Fibroblast of pulmonary artery (primary cell): ENCODE results near the gene OLFML2A.
"Not testable (repeated sequence)": the region's sequence is repeated elsewhere in the genome, so short reads cannot be mapped to it uniquely, and the experiment has no call there.

Source experiments
- DNase-seq: peaks from one replicate; pipeline ENCODE4 v3.0.0-alpha.2; 2010; ENCODE audit warnings: low read depth
- H3K4me3 ChIP-seq: replicated peaks from 2 replicates; pipeline ENCODE4 v1.5.1; 2011; ENCODE audit warnings: low read depth, mild to moderate bottlenecking, control low read depth, low read length, moderate library complexity
- TF ChIP-seq, protein P1 (sequence below): IDR thresholded peaks from 2 replicates; pipeline ENCODE4 v1.5.1; 2011; ENCODE audit warnings: mild to moderate bottlenecking, control low read depth, low read length, inconsistent platforms; ENCODE audit errors: missing control alignments

Gene OLFML2A

DNA sequence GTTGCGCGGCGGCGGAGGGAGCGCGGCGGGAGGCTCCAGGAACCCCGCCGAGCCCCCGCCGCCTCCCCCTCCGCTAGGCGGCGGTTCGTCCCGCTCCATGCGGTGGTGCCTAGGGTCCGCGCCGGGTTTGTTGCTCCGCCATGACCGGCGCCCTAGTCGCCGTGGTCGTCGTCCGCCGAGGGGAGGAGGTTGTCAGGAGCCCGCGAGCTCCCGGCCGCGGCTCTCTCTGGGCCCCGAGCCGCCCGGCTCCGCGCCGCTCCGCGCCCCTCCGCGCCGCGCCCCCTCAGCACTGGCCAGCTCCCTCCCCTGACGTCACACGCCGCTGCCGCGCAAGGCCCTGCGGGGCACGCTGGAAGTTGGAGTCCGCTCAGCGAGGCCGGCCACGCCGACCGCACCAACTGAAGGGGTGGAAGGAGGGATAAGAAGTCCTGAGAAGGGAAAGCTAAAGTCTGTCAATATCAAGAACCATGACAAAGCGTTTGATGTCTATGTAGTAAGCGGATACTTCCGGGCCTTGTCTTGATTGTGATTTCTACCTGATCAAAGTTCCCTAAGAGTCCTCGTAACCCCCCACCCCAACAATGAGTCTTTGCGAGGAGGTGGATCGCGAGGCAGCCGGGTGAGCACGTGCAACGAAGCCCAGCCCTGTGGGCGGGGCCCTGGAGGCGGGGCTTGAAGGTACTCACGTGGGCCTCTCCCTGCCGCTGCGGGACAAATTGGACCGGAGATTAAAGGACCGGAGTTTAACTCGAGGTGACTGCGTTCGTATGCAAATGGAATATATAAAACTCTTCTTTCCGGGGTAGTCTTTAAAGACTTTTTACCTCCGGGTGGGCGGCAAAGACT is 5.7 kb upstream of the OLFML2A start, which contains the start of gene NR6A1:
Gene NR6A1 (minus strand): TSS at position 291 of the 846 bp plus-strand sequence.
- peak; percentile 97 for DNase-seq
- TF ChIP-seq, protein P1, sequence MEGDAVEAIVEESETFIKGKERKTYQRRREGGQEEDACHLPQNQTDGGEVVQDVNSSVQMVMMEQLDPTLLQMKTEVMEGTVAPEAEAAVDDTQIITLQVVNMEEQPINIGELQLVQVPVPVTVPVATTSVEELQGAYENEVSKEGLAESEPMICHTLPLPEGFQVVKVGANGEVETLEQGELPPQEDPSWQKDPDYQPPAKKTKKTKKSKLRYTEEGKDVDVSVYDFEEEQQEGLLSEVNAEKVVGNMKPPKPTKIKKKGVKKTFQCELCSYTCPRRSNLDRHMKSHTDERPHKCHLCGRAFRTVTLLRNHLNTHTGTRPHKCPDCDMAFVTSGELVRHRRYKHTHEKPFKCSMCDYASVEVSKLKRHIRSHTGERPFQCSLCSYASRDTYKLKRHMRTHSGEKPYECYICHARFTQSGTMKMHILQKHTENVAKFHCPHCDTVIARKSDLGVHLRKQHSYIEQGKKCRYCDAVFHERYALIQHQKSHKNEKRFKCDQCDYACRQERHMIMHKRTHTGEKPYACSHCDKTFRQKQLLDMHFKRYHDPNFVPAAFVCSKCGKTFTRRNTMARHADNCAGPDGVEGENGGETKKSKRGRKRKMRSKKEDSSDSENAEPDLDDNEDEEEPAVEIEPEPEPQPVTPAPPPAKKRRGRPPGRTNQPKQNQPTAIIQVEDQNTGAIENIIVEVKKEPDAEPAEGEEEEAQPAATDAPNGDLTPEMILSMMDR, result no peak
- H3K4me3 ChIP-seq, result peak within 1 kb of the TSS; percentile 63

DNA sequence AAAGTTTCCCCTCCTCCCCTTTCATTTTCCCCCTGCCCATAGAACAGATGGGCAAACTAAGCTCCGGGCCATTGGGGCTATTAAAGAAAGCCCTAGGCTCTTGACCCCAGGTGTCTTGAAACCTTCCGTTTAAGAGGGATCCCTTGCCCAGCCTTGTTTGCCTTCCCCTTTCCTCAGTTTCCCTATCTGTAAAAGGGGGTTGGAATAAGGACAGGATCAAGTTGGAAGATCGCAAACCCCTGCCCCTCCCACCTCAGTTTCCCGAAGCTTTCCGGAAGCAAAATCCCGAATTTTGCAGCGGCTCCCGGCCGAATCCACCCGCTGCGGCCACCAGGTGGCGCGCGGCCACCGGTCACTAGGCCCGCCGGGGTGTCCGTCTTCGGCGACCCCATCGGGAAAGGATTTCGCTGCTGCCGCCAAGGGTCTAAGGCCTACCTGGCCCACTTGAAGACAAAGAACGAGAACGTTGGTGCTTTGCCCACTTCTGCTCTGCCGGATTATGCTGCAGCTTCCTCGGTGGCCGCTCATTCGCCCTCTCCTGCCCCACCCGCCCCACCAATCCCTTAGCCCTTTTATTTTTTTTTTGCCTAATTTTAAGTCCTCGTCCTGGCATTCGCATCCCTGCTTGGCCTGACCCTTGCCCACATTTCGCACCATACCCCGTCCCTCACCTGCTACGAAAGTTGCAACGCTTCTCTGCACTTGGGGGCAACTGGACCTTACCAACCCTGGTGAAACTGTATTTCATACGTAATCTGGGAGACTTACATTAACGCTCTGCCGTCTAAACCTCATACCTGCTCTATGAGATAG is 4.9 kb upstream of the OLFML2A start:
- H3K4me3 ChIP-seq, result peak overlapping the region; percentile 63
- TF ChIP-seq, protein P1, result peak; percentile 84
- peak; percentile 78 for DNase-seq

- DNase-seq, H3K4me3 ChIP-seq: not testable (repeated sequence)
Observed at GRCh38 chr9:124772877-124773276, 4.1 kb upstream of the OLFML2A start.

GRCh38 chr9:124773473-124774128 is 3.3 kb upstream of the OLFML2A start:
- TF ChIP-seq, protein P1, result no peak
- DNase-seq, result no peak
- no peak overlapping the region for H3K4me3 ChIP-seq

DNA sequence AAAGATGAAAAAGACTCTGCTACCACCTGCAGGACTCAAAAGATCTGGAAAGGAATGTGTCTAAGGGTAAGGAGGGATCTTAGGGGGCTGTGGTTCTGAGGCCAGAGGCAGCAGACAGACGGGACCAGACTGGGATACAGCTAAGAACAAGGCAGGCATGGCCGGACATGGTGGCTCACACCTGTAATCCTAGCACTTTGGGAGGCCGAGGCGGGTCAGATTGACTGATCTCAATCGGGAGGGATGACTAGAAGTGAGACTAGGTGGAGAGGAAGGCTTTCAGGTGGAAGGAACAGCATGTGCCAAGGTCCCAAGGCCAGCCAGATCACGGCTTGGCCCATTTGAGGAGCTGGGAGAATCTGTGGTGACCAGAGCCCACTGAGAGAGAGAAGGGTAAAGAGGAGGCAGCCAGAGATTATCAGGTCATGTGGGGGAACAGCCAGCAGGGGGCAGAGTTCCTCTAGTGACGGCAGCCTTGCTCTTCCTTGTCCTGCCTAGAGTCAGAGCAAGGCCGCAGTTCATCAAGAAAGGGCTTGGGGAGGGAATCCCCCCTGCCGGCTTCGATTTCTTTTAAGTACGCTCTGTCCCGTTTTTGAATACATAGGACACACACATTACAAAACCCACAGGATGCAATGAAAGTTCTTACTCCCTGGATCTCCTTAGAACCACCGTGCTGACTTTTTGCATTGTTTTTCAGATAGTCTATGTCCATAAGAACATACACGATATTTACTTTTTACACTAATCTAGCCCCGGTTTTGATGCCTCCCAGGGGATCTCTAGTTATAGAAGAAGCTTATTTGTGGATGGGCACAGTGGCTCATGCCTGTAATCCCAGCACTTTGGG is 2.6 kb upstream of the OLFML2A start:
- no peak overlapping the region for H3K4me3 ChIP-seq
- TF ChIP-seq, protein P1, result peak; percentile 72
- DNase-seq, result peak; percentile 83

DNA sequence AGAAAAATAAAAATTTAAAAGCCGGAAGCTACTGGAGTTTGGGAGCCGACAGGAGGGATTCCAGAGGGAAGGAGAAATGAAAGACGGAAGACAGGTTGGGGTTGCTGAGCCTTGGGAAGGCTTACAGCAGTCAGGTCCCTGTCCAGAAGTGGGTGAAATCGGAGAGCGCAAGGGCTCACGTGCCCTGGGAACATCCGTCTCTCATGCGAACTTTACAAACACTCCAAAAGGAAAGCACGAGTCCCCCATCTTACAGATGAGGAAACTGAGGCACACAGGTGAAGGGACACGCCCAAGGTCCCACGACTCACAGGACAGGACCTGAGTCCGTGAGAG is 347 bp upstream of the OLFML2A start:
- TF ChIP-seq, protein P1, result no peak
- DNase-seq, result no peak
- H3K4me3 ChIP-seq, result peak overlapping the region; percentile 34
